GM21423 (cell line): ENCODE measurements around the gene LRRK1.

ENCODE experiments used
- ATAC-seq: cut with Tn5 transposase; IDR thresholded peaks from one replicate; pipeline ENCODE4 v1.9.1; 2021; ENCODE audit warnings: mild to moderate bottlenecking, moderate library complexity; ENCODE audit not compliant: unreplicated experiment

Gene LRRK1

GRCh38 chr15:100909565-100909964, 9.6 kb upstream of the LRRK1 start:
- ATAC-seq: no peak

GRCh38 chr15:100909989-100910955, 8.9 kb upstream of the LRRK1 start:
- ATAC-seq: no peak

GRCh38 chr15:100911086-100911485, 8.1 kb upstream of the LRRK1 start:
- no peak for ATAC-seq

- no peak for ATAC-seq
Observed at GRCh38 chr15:100913961-100914360, 5.2 kb upstream of the LRRK1 start.

GRCh38 chr15:100914876-100915275, 4.3 kb upstream of the LRRK1 start:
- no peak for ATAC-seq

- peak; percentile 63 for ATAC-seq
Observed at GRCh38 chr15:100918034-100918689, 995 bp upstream of the LRRK1 start.

GRCh38 chr15:100919481-100920405, 586 bp downstream of the LRRK1 start:
- ATAC-seq: peak; percentile 11

GRCh38 chr15:100920516-100921135, 1.5 kb downstream of the LRRK1 start:
- ATAC-seq: no peak

GRCh38 chr15:100922192-100923040, 3.3 kb downstream of the LRRK1 start:
- no peak for ATAC-seq

- ATAC-seq: no peak
Observed at GRCh38 chr15:100923076-100923475, 3.9 kb downstream of the LRRK1 start.

GRCh38 chr15:100923902-100924301, 4.7 kb downstream of the LRRK1 start:
- ATAC-seq: no peak

GRCh38 chr15:100924436-100924835, 5.3 kb downstream of the LRRK1 start:
- ATAC-seq: no peak

GRCh38 chr15:100925480-100925879, 6.3 kb downstream of the LRRK1 start:
- ATAC-seq: no peak

GRCh38 chr15:100926258-100926657, 7.1 kb downstream of the LRRK1 start:
- ATAC-seq: no peak

GRCh38 chr15:100926971-100927756, 8.0 kb downstream of the LRRK1 start:
- ATAC-seq: peak; percentile 48

GRCh38 chr15:100928632-100929280, 9.6 kb downstream of the LRRK1 start:
- no peak for ATAC-seq

GRCh38 chr15:100929641-100930042, 10.5 kb downstream of the LRRK1 start:
- no peak for ATAC-seq

- no peak for ATAC-seq
Observed at GRCh38 chr15:100930306-100930848, 11.2 kb downstream of the LRRK1 start.
